GM04503 (cell line): Measurements from ENCODE around the gene CARD11.

Experiments used
- DNase-seq: peaks from one replicate; pipeline ENCODE4 v3.0.0-alpha.2; 2012; ENCODE audit warnings: low read depth

Gene CARD11

GRCh38 chr7:3020416-3020815 is 23.3 kb downstream of the CARD11 start:
- DNase-seq: no peak

- DNase-seq: no peak
These were observed 23.9 kb downstream of the CARD11 start for GRCh38 chr7:3019801-3020200.

GRCh38 chr7:3013975-3014792 is 29.5 kb downstream of the CARD11 start:
- no peak for DNase-seq

GRCh38 chr7:3011211-3011852 is 32.3 kb downstream of the CARD11 start:
- DNase-seq: no peak

GRCh38 chr7:3010161-3010560 is 33.5 kb downstream of the CARD11 start:
- DNase-seq: no peak

- no peak for DNase-seq
These were observed 34.6 kb downstream of the CARD11 start for GRCh38 chr7:3009086-3009485.

GRCh38 chr7:3008386-3008785 is 35.3 kb downstream of the CARD11 start:
- DNase-seq: no peak

- no peak for DNase-seq
These were observed 36.0 kb downstream of the CARD11 start for GRCh38 chr7:3007696-3008095.

GRCh38 chr7:3005257-3005656 is 38.4 kb downstream of the CARD11 start:
- DNase-seq: no peak

GRCh38 chr7:3003936-3004335 is 39.7 kb downstream of the CARD11 start:
- no peak for DNase-seq

- DNase-seq: no peak
These were observed 41.0 kb downstream of the CARD11 start for GRCh38 chr7:3002631-3003030.

- DNase-seq: no peak
These were observed 43.1 kb downstream of the CARD11 start for GRCh38 chr7:3000566-3000965.

GRCh38 chr7:2999078-2999500 is 44.6 kb downstream of the CARD11 start:
- DNase-seq: no peak

GRCh38 chr7:2997014-2997413 is 46.7 kb downstream of the CARD11 start:
- no peak for DNase-seq

- no peak for DNase-seq
These were observed 47.5 kb downstream of the CARD11 start for GRCh38 chr7:2996141-2996540.

GRCh38 chr7:2993868-2994267 is 49.8 kb downstream of the CARD11 start:
- no peak for DNase-seq

- DNase-seq: no peak
These were observed 50.3 kb downstream of the CARD11 start for GRCh38 chr7:2993396-2993795.

GRCh38 chr7:2990949-2991470 is 52.7 kb downstream of the CARD11 start:
- no peak for DNase-seq

GRCh38 chr7:2986561-2986960 is 57.1 kb downstream of the CARD11 start:
- no peak for DNase-seq

- DNase-seq: no peak
These were observed 57.8 kb downstream of the CARD11 start for GRCh38 chr7:2985866-2986265.

- no peak for DNase-seq
These were observed 59.6 kb downstream of the CARD11 start for GRCh38 chr7:2984091-2984490.

GRCh38 chr7:2983586-2983985 is 60.1 kb downstream of the CARD11 start:
- DNase-seq: no peak

- no peak for DNase-seq
These were observed 60.8 kb downstream of the CARD11 start for GRCh38 chr7:2982831-2983230.
